Omental fat pad (tissue), 4 donors: Measurements from ENCODE around the gene BPGM. TPM values are rescaled to one million over a fixed set of nuclear protein-coding genes. Genes with fewer than 3 reads are reported as not detected.

Experiments
- ATAC-seq: fragments of 150-250 bp; one replicate; pipeline ENCODE4 v1.9.1; 2016; ENCODE audit warnings: mild to moderate bottlenecking, moderate library complexity; ENCODE audit not compliant: low FRiP score
- DNase-seq: peaks from one replicate; pipeline ENCODE4 v3.0.0-alpha.2; 2019; ENCODE audit warnings: low spot score
- CTCF ChIP-seq, 3 donors: fragments of 450-650 bp; IDR thresholded peaks; one replicate each; pipeline ENCODE4 v1.5.1; 2016 to 2017; ENCODE audit warnings: antibody characterized with exemption in 3 of 3, mild to moderate bottlenecking in 3 of 3, moderate library complexity in 2 of 3
- total RNA-seq, 4 donors: library from RNA; depleted of rRNA; stranded (reverse); fragments of >200 nt; gene quantifications; one replicate each; pipeline ENCODE4 v1.1.0, GENCODE V29; 2016

BPGM gene
- total RNA-seq, 4 donors from 2014 or later = 6.6 to 20.0 (median 13.5) TPM

- no peak for ATAC-seq
- TF ChIP-seq CTCF (IDR thresholded peaks at IDR 0.05) = no peak
- no peak for DNase-seq
Observed at GRCh38 chr7:134623193-134623592, 23.5 kb upstream of the BPGM start.

DNA sequence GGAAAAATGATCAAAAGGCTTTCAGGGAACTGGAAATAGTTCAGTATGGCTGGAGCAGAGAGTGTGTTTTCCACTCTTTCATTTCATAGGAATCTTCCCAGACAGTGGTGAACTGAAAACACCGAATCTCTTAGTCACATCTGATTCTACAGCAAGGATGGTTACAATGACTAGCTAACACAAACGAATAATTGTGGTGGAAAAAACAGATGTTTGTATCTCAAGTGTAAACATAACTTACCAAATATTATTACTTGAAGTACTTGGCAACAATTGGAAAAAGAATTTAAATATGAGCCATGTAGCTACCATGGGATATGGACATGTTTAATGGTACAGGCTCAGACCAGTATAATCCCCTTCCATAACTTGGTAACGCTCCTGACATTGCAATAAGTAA, 21.1 kb upstream of the BPGM start:
- DNase-seq (no peak), ATAC-seq (no peak)
- no peak for TF ChIP-seq CTCF (IDR thresholded peaks at IDR 0.05)

DNA sequence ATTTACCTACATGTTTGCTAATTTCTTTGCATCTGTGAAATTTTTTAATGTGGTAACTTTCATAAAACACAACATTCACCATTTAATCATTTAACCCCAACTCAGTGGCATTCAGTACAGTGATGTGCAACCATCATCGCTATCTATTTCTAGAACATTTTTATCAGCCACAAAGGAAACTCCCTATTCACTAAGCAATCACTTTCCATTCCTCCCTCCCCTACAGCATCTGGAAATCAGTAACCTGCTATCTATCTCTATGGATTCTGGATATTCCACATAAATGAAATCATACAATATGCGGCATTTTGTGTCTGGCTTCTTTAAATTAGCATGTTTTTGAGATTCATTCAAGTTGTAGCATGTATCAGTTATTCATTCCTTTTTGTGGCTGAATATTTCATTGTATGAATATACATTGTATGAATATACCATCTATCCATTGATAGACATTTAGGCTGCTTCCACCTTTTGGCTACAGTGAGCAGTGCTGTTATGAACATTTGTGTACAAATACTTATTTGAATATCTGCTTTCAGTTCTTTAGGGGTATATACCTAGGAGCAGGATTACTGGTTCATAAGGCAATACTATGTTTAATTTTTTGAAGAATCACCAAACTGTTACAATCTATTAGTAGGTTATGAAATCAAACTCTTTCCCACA, 19.4 kb upstream of the BPGM start:
- TF ChIP-seq CTCF (IDR thresholded peaks at IDR 0.05) = no peak
- no peak for DNase-seq
- ATAC-seq = no peak

- TF ChIP-seq CTCF (IDR thresholded peaks at IDR 0.05) = no peak
- ATAC-seq = no peak
- DNase-seq = no peak
Observed at GRCh38 chr7:134627775-134628153, 18.9 kb upstream of the BPGM start.

GRCh38 chr7:134629445-134629844, 17.2 kb upstream of the BPGM start:
- TF ChIP-seq CTCF (IDR thresholded peaks at IDR 0.05) = no peak
- no peak for DNase-seq
- ATAC-seq = no peak

GRCh38 chr7:134630237-134630636, 16.4 kb upstream of the BPGM start:
- no peak for ATAC-seq
- no peak for TF ChIP-seq CTCF (IDR thresholded peaks at IDR 0.05)
- no peak for DNase-seq

DNA sequence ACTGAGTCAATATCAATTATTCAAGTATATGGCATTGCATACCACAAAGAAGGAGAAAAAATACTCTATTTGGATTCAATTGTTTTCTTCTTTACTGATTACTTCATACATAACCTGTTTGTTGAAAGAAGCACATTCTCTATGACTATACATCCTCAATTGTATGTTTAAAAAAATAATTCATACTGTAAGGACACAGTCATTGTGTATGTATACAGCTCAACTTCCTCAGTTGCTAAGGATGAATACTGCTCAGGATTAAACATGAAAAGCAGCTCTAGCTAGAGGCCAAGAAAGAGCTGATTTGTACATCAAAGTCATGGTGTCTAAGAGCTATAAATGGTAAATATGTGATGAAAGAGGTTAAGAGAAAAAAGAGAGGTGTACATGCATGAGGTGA, 15.8 kb upstream of the BPGM start:
- no peak for DNase-seq
- TF ChIP-seq CTCF (IDR thresholded peaks at IDR 0.05) = no peak
- ATAC-seq = no peak
